Measurements from ENCODE around the gene BAIAP2.
"Not testable (repeated sequence)": the region's sequence is repeated elsewhere in the genome, so short reads cannot be mapped to it uniquely, and the experiment has no call there.

The BAIAP2 gene

GRCh38 chr17:81143717-81144422 lies 108.9 kb downstream of the BAIAP2 start:
- no peak overlapping the region for H3K9ac ChIP-seq (ENCODE audit: low read length in 5 of 5)
- no peak overlapping the region for H3K27ac ChIP-seq (ENCODE audit: low read depth, low read length)
- peaks cover 2 to 15% (median 7%) of the 10 kb centered on the region in 5 donors for H3K27me3 ChIP-seq (ENCODE audit: control insufficient read depth in 5 of 5, insufficient read depth in 4 of 5, low read length in 5 of 5)
- H3K4me3 ChIP-seq (ENCODE audit: low read depth in 1 of 5, low read length in 5 of 5): no peak overlapping the region
- H3K9me3 ChIP-seq (ENCODE audit: control insufficient read depth in 5 of 5, low read length in 5 of 5): no peaks in the 10 kb centered on the region
- no peaks in the 10 kb centered on the region for H3K36me3 ChIP-seq (ENCODE audit: control insufficient read depth in 5 of 5, insufficient read depth in 5 of 5, low read length in 5 of 5)
- H3K4me1 ChIP-seq (ENCODE audit: control insufficient read depth in 5 of 5, insufficient read depth in 5 of 5, low read length in 5 of 5): peaks cover 1 to 9% (median 5%) of the 10 kb centered on the region in 5 donors

GRCh38 chr17:81144423-81144781 lies 109.5 kb downstream of the BAIAP2 start:
- H3K9me3 ChIP-seq (ENCODE audit: control insufficient read depth in 5 of 5, low read length in 5 of 5): no peaks in the 10 kb centered on the region
- H3K4me3 ChIP-seq (ENCODE audit: low read depth in 1 of 5, low read length in 5 of 5): no peak overlapping the region
- H3K4me1 ChIP-seq (ENCODE audit: control insufficient read depth in 5 of 5, insufficient read depth in 5 of 5, low read length in 5 of 5): peaks cover 1 to 9% (median 5%) of the 10 kb centered on the region in 5 donors
- H3K27me3 ChIP-seq (ENCODE audit: control insufficient read depth in 5 of 5, insufficient read depth in 4 of 5, low read length in 5 of 5): peaks cover 2 to 19% (median 9%) of the 10 kb centered on the region in 5 donors
- H3K27ac ChIP-seq (ENCODE audit: low read depth, low read length): no peak overlapping the region
- no peaks in the 10 kb centered on the region for H3K36me3 ChIP-seq (ENCODE audit: control insufficient read depth in 5 of 5, insufficient read depth in 5 of 5, low read length in 5 of 5)
- no peak overlapping the region for H3K9ac ChIP-seq (ENCODE audit: low read length in 5 of 5)

DNA sequence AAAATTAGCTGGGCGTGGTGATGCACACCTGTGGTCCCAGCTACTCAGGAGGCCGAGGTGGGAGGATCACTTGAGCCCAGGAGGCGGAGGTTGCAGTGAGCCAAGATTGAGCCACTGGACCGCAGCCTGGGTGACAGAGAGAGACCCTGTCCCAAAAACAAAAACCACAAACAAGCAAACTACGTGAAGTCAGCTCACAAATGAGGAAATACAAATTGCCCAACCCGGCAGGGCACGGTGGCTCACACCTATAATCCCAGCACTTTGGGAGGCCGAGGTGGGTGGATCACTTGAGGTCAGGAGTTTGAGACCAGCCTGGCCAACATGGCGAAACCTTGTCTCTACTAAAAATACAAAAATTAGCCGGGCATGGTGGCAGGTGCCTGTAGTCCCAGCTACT lies 111.3 kb downstream of the BAIAP2 start:
- not testable (repeated sequence) for H3K9me3 ChIP-seq (ENCODE audit: control insufficient read depth in 5 of 5, low read length in 5 of 5); H3K27ac ChIP-seq (ENCODE audit: low read depth, low read length); H3K4me3 ChIP-seq (ENCODE audit: low read depth in 1 of 5, low read length in 5 of 5); H3K36me3 ChIP-seq (ENCODE audit: control insufficient read depth in 5 of 5, insufficient read depth in 5 of 5, low read length in 5 of 5); H3K9ac ChIP-seq (ENCODE audit: low read length in 5 of 5)
- peaks cover 1 to 15% (median 13%) of the 10 kb centered on the region in 5 donors for H3K4me1 ChIP-seq (ENCODE audit: control insufficient read depth in 5 of 5, insufficient read depth in 5 of 5, low read length in 5 of 5)
- peaks cover 6 to 23% (median 17%) of the 10 kb centered on the region in 5 donors for H3K27me3 ChIP-seq (ENCODE audit: control insufficient read depth in 5 of 5, insufficient read depth in 4 of 5, low read length in 5 of 5)

GRCh38 chr17:81147701-81148100 lies 112.8 kb downstream of the BAIAP2 start:
- no peak overlapping the region for H3K9ac ChIP-seq (ENCODE audit: low read length in 5 of 5)
- H3K9me3 ChIP-seq (ENCODE audit: control insufficient read depth in 5 of 5, low read length in 5 of 5): no peaks in the 10 kb centered on the region
- no peaks in the 10 kb centered on the region for H3K36me3 ChIP-seq (ENCODE audit: control insufficient read depth in 5 of 5, insufficient read depth in 5 of 5, low read length in 5 of 5)
- H3K4me3 ChIP-seq (ENCODE audit: low read depth in 1 of 5, low read length in 5 of 5): no peak overlapping the region
- peaks cover 6 to 23% (median 17%) of the 10 kb centered on the region in 5 donors for H3K27me3 ChIP-seq (ENCODE audit: control insufficient read depth in 5 of 5, insufficient read depth in 4 of 5, low read length in 5 of 5)
- H3K27ac ChIP-seq (ENCODE audit: low read depth, low read length): no peak overlapping the region
- H3K4me1 ChIP-seq (ENCODE audit: control insufficient read depth in 5 of 5, insufficient read depth in 5 of 5, low read length in 5 of 5): peaks cover 1 to 16% (median 12%) of the 10 kb centered on the region in 5 donors

DNA sequence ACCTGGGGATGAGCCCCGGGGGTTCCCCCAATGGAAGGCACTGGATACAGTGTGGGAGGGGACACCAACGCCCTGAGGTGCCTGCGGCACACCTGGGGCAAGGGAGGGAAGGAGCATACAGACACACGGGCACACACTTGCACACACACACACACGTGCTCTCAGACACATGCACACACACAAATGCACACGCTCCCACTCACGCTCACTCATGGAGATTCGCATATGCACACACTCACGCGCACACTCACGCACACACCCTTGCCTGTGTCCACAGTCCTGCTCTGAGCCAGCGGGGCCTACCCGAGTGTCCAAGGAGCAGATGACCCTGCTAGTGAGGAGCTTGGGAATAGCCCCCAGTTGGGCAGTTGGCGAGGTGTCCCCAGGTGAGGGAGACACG lies 113.6 kb downstream of the BAIAP2 start:
- Histone ChIP-seq H3K4me1 (ENCODE audit: control insufficient read depth in 5 of 5, insufficient read depth in 5 of 5, low read length in 5 of 5) (peaks cover 0 to 16% (median 6%) of the 10 kb centered on the region in 5 donors), H3K27ac (ENCODE audit: low read depth, low read length) (no peak overlapping the region), H3K4me3 (ENCODE audit: low read depth in 1 of 5, low read length in 5 of 5) (no peak overlapping the region), H3K9ac (ENCODE audit: low read length in 5 of 5) (no peak overlapping the region), H3K36me3 (ENCODE audit: control insufficient read depth in 5 of 5, insufficient read depth in 5 of 5, low read length in 5 of 5) (no peaks in the 10 kb centered on the region), H3K27me3 (ENCODE audit: control insufficient read depth in 5 of 5, insufficient read depth in 4 of 5, low read length in 5 of 5) (peaks cover 6 to 23% (median 15%) of the 10 kb centered on the region in 5 donors), H3K9me3 (ENCODE audit: control insufficient read depth in 5 of 5, low read length in 5 of 5) (no peaks in the 10 kb centered on the region)

DNA sequence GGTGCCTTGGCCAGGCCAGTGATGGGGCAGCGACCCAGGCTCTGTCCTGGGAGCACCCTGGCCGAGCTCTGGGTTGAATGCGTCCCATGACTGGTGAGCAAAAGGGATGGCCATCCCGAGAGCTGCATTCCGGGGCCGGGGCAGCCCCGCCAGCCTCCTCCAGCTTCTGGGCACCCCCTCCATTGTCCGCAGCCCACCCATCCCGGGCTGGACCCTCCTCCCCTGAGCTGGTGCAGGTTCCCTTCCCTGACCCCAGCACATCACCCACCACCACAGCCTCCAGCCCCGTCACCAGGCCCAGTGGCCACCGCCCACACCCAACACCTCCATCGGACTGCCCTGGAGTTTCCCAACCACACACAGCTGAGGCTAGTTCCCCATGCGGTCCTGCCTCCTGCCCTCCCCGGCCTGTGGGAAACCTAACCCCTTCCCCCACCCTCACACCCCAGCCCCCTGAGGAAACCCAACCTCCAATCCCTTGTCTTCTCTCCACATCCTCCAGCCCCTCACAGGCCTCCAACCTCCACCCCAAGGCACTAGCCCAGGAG lies 114.1 kb downstream of the BAIAP2 start:
- Histone ChIP-seq H3K36me3 (ENCODE audit: control insufficient read depth in 5 of 5, insufficient read depth in 5 of 5, low read length in 5 of 5) (no peaks in the 10 kb centered on the region), H3K27me3 (ENCODE audit: control insufficient read depth in 5 of 5, insufficient read depth in 4 of 5, low read length in 5 of 5) (peaks cover 6 to 20% (median 11%) of the 10 kb centered on the region in 5 donors), H3K9ac (ENCODE audit: low read length in 5 of 5) (no peak overlapping the region), H3K9me3 (ENCODE audit: control insufficient read depth in 5 of 5, low read length in 5 of 5) (no peaks in the 10 kb centered on the region), H3K4me1 (ENCODE audit: control insufficient read depth in 5 of 5, insufficient read depth in 5 of 5, low read length in 5 of 5) (peaks cover 0 to 17% (median 6%) of the 10 kb centered on the region in 5 donors), H3K4me3 (ENCODE audit: low read depth in 1 of 5, low read length in 5 of 5) (no peak overlapping the region), H3K27ac (ENCODE audit: low read depth, low read length) (no peak overlapping the region)

DNA sequence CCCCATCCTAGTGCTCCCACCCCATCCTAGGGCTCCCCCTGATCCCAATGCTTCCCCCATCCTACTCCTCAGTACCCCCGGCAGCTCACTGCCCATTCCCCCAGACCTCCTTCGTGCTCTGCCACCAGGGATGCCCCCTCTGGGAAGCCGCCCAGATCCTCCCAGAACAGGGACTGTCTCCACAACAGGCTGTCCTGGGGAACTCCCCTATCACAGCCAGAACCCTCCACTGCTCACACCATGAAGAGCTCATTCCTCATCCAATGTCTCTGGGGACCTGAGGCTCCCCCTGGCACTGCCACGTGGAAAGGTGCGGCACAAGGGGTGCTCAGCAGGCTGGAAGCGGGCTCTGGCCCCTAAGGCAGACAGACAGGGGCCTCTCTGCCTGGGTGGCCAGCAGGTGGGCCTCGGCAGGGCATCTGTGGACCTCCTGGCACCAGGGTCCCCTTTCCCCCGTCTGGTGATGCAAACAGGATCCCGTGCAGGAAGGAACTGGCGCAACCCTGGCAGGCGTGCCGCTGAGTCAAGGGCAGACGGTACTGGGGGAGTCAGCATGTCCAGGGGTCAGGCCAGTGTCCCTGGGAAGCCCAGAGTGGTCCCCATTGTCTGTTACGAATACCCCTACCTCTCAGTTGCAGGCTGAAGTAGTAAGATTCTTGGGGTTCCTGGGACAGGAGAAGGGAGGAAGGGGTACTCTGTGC lies 115.6 kb downstream of the BAIAP2 start:
- Histone ChIP-seq H3K36me3 (ENCODE audit: control insufficient read depth in 5 of 5, insufficient read depth in 5 of 5, low read length in 5 of 5) (no peaks in the 10 kb centered on the region), H3K9ac (ENCODE audit: low read length in 5 of 5) (no peak overlapping the region), H3K27me3 (ENCODE audit: control insufficient read depth in 5 of 5, insufficient read depth in 4 of 5, low read length in 5 of 5) (peaks cover 6 to 19% (median 11%) of the 10 kb centered on the region in 5 donors), H3K9me3 (ENCODE audit: control insufficient read depth in 5 of 5, low read length in 5 of 5) (no peaks in the 10 kb centered on the region), H3K4me1 (ENCODE audit: control insufficient read depth in 5 of 5, insufficient read depth in 5 of 5, low read length in 5 of 5) (peaks cover 0 to 17% (median 6%) of the 10 kb centered on the region in 5 donors), H3K27ac (ENCODE audit: low read depth, low read length) (no peak overlapping the region), H3K4me3 (ENCODE audit: low read depth in 1 of 5, low read length in 5 of 5) (peak overlapping the region in 1 of 5 donors; percentile 11)

GRCh38 chr17:81151278-81151677 lies 116.3 kb downstream of the BAIAP2 start:
- peaks cover 6 to 19% (median 11%) of the 10 kb centered on the region in 5 donors for H3K27me3 ChIP-seq (ENCODE audit: control insufficient read depth in 5 of 5, insufficient read depth in 4 of 5, low read length in 5 of 5)
- no peak overlapping the region for H3K27ac ChIP-seq (ENCODE audit: low read depth, low read length)
- H3K36me3 ChIP-seq (ENCODE audit: control insufficient read depth in 5 of 5, insufficient read depth in 5 of 5, low read length in 5 of 5): no peaks in the 10 kb centered on the region
- peaks cover 0 to 17% (median 6%) of the 10 kb centered on the region in 5 donors for H3K4me1 ChIP-seq (ENCODE audit: control insufficient read depth in 5 of 5, insufficient read depth in 5 of 5, low read length in 5 of 5)
- H3K9ac ChIP-seq (ENCODE audit: low read length in 5 of 5): no peak overlapping the region
- H3K9me3 ChIP-seq (ENCODE audit: control insufficient read depth in 5 of 5, low read length in 5 of 5): no peaks in the 10 kb centered on the region
- no peak overlapping the region for H3K4me3 ChIP-seq (ENCODE audit: low read depth in 1 of 5, low read length in 5 of 5)

DNA sequence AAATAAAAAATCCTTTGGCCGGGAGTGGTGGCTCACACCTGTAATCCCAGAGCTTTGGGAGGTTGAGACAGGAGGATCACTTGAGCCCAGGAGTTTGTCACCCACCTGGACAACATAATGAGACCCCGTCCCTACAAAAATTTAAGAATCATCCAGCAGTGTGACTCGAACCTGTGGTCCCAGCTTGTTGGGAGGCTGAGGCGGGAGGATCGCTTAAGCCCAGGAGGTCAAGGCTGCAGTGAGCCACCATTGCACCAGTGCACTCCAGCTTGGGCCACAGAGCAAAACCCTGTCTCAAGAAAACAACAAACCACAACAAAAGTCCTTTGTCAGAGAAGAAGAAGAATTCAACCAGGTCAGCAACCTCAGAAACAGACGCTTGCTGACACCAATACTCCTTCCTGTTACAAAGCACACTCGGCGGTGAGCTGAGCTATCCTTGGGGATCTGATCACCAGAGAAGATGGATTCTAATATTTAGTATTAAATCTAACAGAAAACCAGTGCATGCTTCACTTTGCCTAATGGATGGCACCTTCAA lies 117.4 kb downstream of the BAIAP2 start:
- Histone ChIP-seq H3K9ac (ENCODE audit: low read length in 5 of 5) (no peak overlapping the region), H3K27ac (ENCODE audit: low read depth, low read length) (no peak overlapping the region), H3K4me1 (ENCODE audit: control insufficient read depth in 5 of 5, insufficient read depth in 5 of 5, low read length in 5 of 5) (peaks cover 0 to 17% (median 6%) of the 10 kb centered on the region in 5 donors), H3K36me3 (ENCODE audit: control insufficient read depth in 5 of 5, insufficient read depth in 5 of 5, low read length in 5 of 5) (no peaks in the 10 kb centered on the region), H3K27me3 (ENCODE audit: control insufficient read depth in 5 of 5, insufficient read depth in 4 of 5, low read length in 5 of 5) (peaks cover 6 to 19% (median 11%) of the 10 kb centered on the region in 5 donors), H3K4me3 (ENCODE audit: low read depth in 1 of 5, low read length in 5 of 5) (no peak overlapping the region), H3K9me3 (ENCODE audit: control insufficient read depth in 5 of 5, low read length in 5 of 5) (no peaks in the 10 kb centered on the region)
